GM21786 (cell line): ENCODE data around the gene ARHGAP8.

ENCODE experiments used
- ATAC-seq: cut with Tn5 transposase; IDR thresholded peaks from one replicate; pipeline ENCODE4 v1.9.1; 2021; ENCODE audit not compliant: unreplicated experiment

Gene ARHGAP8

DNA sequence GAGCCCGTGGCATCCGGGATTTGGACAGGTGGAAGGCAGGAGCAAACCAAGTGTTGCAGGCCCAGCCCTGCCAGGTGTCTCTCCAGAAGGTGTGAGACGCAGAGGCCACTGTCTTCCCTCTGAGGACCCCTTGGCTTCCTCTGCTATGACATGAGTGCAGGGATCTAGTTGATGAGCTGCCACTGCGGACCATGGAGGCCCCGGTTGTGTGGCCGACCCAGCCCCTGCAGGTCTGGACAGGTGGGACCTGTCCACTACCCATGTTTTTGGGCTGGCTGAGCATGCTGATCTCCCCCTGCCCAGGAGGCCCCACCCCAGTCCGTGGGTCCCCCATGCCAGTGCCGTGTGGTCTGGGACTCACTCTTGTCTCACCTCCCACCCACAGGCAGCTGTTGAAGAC is 27.5 kb upstream of the ARHGAP8 start:
- no peak for ATAC-seq

DNA sequence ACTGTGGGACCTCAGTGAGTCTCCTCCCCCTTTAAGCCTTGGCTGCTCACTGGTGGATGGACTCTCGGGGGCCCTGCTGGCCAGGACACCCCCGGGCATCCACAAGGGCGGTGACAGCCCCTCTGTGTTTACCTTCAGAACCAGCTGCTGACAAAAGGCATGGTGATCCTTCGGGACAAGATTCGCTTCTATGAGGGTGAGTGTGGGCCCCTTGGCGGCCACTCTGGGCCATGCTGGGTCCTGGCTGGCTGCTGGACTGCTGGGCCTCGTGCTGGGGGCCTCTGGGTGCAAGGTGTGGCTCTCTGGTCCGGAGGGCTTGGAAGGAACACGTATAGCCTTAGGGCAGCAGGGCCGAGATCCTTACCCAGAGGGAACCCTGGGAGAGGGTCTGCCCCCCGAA is 25.9 kb upstream of the ARHGAP8 start:
- no peak for ATAC-seq

DNA sequence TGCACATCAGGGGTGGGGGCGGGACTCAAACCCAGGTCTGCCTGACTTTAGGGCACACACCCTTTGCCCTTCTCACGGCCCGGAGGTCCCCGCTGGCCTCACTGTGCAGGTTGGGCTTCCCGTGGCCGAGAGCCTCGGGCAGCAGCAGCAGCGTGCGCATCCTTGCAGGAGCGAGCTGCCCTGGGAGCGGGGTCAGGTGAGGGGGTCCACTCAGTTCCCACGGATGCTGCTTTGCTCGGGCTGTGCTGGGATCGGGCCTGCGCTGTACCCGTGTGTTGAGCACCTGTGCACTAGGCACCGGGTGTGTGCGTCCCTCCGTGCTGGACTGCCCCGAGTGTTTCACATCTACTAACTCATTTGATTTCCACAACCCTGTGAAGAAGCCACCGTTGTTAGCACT is 25.2 kb upstream of the ARHGAP8 start:
- no peak for ATAC-seq

DNA sequence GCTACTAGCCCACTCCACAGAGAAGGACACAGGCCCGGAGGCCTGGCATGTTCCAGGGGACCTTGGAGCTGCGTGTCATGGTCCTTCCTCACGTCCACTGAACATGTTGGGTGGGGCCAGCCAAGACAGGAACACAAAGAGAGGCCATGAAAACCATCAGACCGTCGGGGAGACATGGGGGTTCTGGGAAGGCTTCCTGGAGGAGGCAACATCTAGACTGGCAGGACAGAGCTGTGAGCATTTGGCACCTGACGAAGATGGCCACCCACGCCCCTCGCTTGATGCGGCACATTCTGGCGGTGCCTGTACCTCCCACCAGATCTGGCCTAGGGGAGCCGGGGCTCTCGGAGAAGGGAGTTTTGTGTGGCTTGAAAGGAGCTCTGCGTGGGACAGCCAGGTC is 24.7 kb upstream of the ARHGAP8 start:
- no peak for ATAC-seq

DNA sequence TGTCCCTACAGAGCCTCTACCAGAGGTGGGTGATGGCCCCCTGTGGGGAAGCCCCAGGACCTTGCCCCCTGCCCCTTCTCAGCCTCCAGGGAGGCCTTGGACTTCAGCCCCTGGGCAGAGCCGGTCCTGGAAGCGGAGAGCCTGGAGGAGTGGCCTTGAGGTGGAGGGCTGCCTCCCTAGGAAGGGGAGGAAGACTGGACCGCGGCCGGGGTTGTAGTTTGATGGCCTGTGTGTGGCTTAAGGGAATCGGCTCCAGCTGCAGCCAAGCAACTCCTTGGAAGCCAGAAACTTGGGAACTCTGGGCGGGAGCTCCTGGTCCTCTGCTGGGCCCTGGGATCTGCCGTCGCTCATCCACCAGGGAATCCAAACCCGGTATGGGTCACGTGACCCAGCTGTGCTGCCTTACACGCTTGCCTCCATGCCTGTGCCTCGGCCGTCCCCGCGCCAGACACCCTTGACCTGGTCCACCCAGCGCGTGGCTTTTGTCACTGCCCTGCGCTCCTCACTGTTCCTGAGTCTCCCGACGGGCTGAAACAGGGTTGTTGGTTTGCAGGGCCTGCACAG is 23.5 kb upstream of the ARHGAP8 start:
- ATAC-seq, result no peak

DNA sequence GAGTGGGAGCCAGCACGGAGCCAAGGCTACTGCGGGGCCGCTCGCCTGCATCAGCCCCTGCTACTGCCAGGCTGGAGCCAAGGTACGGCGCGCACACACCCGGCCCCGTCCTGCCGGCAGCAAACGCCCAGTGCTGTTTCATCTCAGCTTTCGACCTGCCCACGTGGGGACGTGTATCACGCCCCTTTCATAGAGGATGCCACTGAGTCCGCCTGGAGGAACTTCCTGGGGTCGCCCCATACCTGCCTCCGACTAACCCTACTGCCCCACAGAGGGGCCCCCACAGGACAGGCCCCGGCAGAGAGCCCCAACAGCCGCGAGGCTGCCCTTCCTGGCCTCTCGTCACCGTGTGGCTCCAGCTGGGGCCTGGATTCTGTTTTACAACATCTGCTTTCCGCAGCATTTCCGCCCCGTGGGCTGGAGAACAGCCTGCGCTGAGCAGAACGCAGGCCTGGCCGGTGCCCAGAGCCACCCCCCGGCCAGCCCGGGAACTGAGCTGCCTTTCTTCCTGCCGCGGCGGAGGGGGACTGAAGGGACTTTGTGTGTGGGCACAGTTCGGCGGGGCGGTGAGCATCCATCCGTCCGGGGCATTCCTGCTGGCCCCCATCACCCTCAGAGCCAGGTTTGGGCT is 22.9 kb upstream of the ARHGAP8 start:
- no peak for ATAC-seq

DNA sequence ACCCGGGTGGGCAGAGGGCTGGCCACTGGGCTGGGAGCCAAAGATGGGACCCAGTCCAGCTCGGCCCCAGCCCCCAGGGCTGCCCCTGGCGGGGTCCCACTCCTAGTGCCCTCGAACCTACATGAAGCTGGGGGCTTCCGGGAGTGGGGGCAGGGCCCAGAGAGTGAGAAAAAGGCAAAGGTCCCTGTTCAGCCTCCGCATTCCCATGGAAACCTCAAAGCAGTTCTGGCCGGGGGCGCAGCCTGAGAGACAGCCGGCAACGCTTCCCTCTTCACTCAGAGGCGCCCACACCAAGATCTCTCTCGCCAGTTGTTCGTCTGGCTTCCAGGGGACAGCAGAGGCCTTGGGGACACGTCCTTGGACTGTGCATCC is 22.4 kb upstream of the ARHGAP8 start:
- no peak for ATAC-seq

DNA sequence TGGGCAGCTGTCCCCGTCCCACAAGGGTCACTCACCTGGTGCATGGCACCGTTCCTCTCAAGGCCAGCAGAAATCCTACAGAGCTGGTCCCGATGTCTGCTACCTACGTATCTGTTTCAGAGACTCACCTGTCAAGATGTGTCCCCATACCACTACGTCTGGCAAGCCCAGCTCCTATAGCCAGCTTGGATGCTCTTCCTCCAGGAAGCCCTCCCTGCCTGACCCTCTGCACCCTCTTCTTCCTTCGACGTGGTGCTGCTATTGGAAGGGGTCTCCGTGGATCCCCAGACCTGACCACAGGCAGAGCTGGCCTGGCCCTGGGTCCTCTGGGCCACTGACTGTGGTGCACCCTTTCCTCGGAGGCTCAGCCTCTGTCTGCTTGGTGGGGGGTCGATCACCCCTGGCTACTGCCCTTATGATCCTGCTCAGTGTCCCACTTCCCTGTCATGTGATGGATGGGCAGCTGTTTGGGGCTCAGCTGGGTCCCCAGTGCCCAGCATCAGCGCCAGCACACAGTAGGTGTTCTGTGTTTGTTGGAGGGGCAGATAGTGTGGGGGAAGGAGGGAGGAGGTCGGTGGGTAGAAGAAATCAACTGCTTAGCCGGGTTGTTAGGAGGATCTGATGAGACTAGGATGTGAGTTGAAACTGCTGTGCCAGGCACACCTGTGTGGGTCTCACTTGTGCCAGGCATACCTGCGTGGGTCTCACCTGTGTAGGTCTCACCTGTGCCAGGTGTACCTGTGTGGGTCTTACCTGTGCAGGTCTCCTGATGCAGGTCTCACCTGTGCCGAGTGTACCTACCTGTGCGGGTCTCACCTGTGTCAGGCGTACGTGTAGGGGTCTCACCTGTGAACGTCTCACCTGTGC is 21.7 kb upstream of the ARHGAP8 start:
- no peak for ATAC-seq

DNA sequence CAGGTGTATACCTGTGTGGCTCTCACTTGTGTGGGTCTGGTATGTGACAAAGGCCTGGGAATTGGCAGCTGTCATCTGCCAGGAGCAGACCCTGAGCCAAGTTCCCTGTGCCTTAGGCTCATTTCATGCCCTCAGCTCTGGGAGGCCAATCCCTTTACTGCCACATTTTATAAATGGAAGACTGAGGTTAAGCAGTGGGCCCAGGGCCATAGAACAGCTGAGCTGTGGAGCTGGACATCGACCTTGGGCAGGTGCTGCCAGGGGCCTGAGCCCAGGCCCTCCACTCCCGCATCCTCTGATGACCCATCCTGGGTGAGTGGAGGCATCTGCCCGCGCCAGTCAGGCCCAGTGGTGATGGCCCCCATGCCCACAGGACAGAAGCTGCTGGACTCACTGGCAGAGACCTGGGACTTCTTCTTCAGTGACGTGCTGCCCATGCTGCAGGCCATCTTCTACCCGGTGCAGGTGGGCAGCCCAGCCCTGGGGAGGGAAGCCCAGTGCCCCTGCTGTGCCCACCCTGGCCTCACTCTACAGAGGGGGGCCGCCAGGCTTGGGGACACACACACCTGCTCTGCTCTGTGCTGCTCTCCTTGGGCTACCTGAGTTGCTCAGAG is 20.9 kb upstream of the ARHGAP8 start:
- ATAC-seq, result no peak

DNA sequence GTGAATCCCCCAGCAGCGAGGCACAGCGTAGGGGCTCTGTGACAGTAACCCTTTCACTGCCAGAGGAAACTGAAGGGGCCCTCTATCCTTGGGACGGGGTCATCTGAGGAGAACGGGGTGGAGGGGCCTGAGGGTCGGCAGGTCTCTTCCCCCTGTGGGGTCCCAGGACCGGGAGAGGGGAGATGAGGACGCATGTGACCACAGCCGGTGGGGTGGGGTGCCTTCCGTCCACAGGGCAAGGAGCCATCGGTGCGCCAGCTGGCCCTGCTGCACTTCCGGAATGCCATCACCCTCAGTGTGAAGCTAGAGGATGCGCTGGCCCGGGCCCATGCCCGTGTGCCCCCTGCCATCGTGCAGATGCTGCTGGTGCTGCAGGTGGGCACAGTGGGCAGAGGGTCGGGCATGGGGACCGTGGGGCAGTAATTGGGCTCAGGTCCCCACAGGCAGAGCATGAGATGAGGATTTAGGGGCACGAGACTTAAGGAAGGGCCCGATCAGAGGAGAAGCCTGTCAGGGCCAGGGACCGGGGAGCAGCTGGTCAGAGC is 20.3 kb upstream of the ARHGAP8 start:
- ATAC-seq, result no peak

DNA sequence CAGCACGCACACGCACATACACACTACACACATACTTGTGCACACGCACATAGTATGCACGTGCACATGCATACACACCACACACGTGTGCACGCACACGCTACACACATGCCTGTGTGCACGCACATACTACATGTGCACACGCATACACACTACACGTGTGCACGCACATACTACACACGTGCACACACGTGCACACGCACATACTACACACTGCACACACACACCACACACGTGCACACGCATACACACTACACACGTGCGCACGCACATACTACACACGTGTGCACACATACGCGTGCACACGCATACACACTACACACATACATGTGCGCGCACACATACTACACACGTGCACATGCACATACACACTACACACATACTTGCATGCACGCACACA is 19.7 kb upstream of the ARHGAP8 start:
- ATAC-seq, result no peak

DNA sequence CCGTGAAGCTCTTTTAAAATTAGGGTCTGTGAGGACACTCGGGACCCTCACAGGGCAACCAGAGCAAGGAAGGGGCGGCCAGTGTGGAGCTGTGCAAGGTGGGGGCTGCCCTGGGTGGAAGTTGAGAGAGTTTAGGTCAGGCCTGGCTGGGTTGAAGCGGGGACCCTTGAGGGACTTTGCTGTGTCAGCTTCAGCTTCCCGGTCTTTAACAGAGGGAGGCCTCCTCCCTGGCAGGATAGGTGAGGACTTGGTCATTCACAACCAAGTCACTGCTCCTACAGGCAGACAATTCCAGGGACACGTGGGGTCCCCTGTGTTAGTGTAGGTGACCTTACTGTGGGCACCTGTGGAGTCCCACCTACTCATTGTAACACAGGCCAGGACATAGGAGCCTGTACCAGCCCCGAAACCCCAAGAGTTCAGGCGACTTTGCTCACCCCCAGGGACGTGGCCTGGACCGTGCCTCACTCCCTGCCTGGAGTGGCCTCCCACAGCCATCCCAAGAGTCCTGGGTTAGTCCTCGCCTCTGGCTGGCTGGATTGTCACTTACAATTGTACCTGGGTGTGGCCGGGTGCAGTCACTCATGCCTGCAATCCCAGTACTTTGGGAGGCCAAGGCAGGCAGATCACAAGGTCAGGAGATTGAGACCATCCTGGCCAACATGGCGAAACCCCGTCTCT is 18.8 kb upstream of the ARHGAP8 start:
- ATAC-seq, result no peak

DNA sequence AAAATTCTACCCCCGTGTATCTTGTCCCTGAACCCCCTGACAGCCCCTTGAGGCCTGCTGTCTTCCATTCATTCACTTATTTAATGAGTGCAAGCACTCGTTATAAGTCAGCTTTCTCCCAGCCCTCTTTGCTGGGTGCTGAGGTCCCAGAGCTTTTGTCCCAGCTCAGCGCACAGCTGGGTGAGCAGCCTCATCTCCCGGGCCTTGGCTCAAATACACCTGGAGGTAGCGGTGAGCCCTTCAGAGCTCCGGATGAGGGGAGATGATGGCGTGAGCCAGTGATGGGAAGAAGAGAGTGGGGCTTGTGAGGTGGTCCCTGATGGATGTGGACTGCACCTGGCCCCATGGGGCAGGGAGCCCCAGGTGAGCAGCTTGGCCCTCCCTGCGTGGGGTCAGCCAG is 18.1 kb upstream of the ARHGAP8 start:
- ATAC-seq, result no peak

DNA sequence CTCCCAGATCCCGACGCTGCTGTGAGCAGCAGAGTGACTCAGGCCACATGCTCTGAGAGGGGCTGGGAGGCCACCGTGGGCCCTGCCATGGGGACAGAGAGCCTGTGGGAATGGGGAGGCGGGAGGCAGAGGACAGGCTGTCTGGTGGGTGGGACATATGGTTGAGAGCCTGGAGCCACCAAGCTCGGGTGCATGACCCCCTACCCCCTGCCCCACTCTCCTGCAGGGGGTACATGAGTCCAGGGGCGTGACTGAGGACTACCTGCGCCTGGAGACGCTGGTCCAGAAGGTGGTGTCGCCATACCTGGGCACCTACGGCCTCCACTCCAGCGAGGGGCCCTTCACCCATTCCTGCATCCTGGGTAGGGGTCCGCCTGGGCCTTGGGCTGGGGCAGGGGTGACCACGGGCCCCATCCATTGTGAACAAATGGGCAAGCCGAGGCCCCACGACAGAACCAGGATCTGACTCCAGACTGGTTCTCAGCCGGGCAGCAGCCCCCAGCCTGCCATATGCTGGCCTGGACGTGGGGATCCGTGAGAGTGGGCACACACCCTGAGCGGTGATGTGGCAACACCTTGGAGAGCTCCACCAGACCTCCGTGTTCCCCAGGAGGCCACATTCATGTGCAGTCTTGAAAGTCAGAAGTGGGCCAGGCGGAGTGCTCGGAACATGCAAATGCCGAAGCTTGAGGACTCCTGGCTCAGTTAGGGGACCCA is 17.4 kb upstream of the ARHGAP8 start:
- no peak for ATAC-seq

DNA sequence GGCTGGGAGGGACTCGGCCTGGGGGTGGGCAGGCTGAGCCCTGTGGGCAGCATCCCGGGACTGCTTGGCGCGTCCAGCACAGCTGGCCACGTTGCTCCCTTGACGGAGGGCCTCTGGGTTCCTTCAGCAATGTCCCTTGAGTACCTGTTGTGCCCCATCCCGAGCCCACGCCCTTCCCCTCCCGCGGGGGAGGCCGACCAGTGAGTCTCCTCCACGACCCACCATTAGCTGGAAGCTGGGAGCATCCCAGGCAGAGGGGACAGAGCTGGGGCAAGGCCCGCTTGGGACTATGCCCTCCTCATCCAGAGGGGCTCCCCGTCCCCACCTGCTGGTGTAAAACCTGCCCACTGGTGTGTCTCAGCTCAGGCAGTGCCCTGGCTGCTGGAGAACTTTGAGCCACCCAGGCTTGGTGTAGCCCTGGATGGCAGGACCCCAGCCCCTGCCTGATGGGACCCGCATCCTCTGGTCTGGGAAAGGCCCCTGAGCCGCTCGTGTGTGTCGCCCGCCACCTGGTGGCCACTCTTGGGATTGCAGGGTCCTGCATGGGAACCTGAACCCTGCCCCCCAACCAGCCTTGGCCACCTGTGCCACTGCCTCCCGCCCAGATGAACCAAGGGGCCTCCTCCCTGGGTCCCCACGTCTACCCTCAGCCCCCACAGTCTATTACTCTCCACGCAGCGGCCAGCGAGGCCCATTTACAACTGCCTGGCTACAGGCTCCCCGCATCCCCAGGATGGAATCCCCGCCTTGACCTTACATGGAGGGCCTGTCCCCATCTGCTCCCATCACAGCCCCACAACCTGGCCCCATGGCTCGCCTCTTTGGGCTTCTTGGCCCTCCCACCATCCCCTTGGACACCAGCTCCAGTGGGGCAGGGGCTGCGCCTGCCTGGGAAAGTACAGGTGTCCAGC is 16.6 kb upstream of the ARHGAP8 start:
- ATAC-seq, result no peak

DNA sequence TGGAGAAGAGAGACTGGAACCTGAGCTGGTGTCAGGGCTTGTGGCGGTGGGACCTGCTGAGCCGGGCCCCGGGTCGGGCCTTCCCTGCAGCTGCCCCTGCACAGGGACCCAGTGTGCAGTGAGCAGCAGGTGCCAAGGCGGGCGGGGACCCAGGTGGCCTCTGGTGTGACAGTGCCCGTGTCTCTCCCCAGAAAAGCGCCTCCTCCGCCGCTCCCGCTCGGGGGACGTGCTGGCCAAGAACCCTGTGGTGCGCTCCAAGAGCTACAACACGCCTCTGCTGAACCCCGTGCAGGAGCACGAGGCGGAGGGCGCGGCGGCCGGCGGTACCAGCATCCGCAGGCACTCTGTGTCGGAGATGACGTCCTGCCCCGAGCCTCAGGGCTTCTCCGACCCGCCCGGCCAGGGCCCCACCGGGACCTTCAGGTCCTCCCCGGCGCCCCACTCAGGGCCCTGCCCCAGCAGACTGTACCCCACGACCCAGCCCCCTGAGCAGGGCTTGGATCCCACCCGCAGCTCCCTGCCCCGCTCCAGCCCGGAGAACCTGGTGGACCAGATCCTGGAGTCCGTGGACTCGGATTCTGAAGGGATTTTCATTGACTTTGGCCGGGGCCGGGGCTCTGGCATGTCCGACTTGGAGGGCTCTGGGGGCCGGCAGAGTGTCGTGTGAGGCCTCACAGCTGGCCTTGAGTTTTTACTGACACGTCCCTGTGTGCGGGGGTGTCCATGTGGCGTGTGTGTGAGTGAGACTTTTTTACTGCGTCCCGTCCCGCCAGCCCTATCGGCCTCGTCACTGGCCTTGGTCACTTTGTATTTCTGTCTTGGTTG is 15.6 kb upstream of the ARHGAP8 start:
- no peak for ATAC-seq

DNA sequence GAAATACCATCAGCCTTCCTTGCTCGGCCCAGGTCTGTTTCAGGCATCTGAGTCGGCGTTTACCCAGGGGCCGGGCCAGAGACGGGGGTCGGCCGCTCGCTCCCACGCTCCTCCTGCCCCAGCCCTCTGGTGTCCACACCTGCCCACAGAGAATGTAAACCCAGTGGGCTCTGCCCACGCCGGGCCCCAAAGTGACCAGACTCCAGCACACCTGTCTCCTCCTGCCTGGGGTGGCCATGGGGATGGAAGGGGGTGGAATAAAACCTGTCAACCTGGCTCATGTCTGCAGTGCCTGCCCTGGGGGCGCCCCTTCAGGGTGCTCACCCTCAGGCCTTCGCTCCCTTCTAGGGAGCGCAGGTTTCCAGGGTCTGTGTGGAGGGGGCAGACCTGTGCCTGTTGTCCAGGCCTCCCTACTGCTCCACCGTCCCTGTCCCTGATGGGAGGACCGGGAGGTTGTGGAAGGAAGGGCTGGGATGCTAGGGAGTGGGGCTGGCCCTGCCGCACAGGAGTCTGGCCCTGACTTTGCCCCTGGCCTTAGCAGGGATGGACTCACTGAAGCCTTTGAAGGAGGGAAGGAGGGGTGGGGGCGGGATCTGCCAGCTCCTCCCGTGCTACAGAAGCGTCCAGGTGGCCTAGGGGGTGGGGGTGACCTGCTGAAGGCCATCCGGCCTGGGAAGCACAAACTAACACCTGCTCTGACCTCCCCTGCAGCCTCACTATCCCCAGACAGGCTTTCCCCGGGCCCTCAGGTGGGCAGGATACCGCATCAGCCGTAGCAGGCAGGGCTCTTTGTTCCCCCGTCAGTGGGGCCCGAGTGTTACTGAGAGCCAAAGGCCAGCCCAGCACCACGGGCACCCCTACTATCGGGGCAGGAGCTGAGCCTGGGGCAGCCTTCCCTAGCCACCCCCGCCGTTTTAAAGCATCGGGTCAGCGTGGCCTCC is 14.7 kb upstream of the ARHGAP8 start:
- ATAC-seq, result no peak

DNA sequence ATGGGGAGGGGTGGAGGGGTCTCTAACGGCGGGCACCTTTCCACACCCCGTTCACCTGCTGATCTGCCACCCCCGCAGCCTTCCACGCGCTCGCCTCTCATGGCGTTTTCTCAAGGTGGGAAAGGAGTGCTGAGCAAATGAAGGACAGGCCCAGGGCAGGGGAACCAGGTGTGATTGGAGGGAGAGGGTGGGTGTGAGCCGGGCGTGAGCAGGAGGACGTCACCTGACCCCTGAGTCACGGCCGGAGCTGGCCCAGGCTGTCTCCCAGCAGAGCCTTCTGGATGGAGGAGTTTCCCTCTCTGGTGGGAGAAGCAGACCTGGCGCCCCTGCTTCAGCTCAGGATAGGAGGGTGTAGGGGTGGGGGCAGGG is 14.0 kb upstream of the ARHGAP8 start:
- no peak for ATAC-seq
